ENCODE data around the gene PAIP2. TPM values are rescaled to one million over a fixed set of nuclear protein-coding genes. Genes with fewer than 3 reads are reported as not detected.
"Not testable (repeated sequence)": the region's sequence is repeated elsewhere in the genome, so short reads cannot be mapped to it uniquely, and the experiment has no call there.

Gene PAIP2
- total and polyA plus RNA-seq, 8 donors, result 12.7 to 104 (median 60.2) TPM

DNA sequence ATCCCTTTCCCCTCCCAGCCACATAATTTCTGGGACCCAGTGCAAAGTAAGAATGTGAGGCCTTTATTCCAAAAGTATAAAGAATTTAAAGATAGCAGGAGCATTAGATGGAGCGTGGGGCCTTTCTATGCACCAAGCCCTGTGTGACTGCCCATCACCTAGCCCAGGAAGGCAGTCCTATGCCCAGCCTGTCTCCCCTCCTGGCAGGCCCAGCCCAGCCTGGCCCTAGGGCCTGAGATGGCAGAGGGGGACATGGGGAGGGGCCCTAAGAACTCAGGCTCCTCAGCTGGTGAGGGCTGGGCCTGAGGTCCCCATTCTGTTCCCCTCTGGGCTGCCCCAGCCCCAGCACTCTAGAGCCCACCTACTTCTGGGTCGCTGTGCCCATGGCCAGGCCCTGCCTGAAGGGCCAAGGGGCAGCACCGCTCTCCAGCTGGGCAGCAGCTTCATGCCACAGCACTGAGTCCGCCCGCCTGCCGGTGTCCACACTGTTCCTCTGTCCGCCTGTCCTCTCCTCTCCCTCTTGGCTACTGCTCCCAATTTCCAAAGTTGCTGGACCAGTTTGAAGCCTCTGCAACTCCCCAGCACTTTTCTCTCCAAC is 42.4 kb downstream of the PAIP2 start:
- H3K36me3 ChIP-seq, result no peaks in the 10 kb centered on the region
- no peak for DNase-seq
- TF ChIP-seq EP300 (IDR thresholded peaks at IDR 0.05), result no peak
- TF ChIP-seq POLR2A (IDR thresholded peaks at IDR 0.05), result no peak
- no peak for TF ChIP-seq CTCF (IDR thresholded peaks at IDR 0.05)
- TF ChIP-seq POLR2AphosphoS5 (IDR thresholded peaks at IDR 0.05), result no peak
- peaks cover 31 to 54% (median 41%) of the 10 kb centered on the region in 4 donors for H3K4me1 ChIP-seq
- peak overlapping the region in 3 of 5 donors; percentile 77 to 87 (median 83) for H3K27ac ChIP-seq
- intact Hi-C loops (cut with DNase I; ENCODE audit: low total_unique reads), result no loop called here
- H3K4me3 ChIP-seq, result peak overlapping the region in 1 of 4 donors; percentile 47
- H3K27me3 ChIP-seq, result no peaks in the 10 kb centered on the region
- no peaks in the 10 kb centered on the region for H3K9me3 ChIP-seq
- WGBS, 5 donors, result 48 to 80% (median 63%) methylated on average over 6 to 7 of the region's 7 CpGs

DNA sequence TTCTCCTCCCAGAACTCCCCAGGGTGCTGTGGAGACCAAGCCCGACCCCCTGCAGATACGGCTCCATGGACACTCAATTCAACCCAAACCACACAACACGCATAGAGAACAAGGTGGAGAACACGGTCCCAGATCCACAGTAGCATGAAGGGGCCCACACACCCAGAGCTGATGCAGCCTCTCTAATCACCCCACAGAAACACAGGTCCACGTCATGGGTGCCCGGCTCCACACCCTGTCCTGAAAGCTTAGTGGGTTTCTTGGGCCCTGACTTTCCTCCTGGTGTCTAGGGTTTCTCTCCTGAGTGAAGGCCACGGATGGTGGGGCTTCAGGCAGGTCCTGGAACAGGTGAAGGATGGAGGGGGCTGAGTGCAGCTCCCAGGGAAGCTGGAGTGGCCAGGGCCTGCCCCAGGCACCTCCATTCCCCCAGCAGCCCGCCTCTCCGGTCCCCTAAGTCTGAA is 43.0 kb downstream of the PAIP2 start:
- H3K4me3 ChIP-seq, result peak overlapping the region; percentile 36 to 47 (median 40)
- no peaks in the 10 kb centered on the region for H3K27me3 ChIP-seq
- no peaks in the 10 kb centered on the region for H3K36me3 ChIP-seq
- DNase-seq, result no peak
- peak overlapping the region; percentile 18 to 87 (median 77) for H3K27ac ChIP-seq
- TF ChIP-seq EP300 (IDR thresholded peaks at IDR 0.05) (no peak), POLR2AphosphoS5 (IDR thresholded peaks at IDR 0.05) (no peak), CTCF (IDR thresholded peaks at IDR 0.05) (no peak), POLR2A (IDR thresholded peaks at IDR 0.05) (no peak)
- peaks cover 31 to 54% (median 45%) of the 10 kb centered on the region in 4 donors for H3K4me1 ChIP-seq
- intact Hi-C loops (cut with DNase I; ENCODE audit: low total_unique reads), result no loop called here
- 40 to 69% (median 60%) methylated on average over 9 of the region's 9 CpGs for WGBS, 5 donors
- no peaks in the 10 kb centered on the region for H3K9me3 ChIP-seq

- TF ChIP-seq POLR2AphosphoS5 (IDR thresholded peaks at IDR 0.05), result no peak
- peak in 5 of 7 experiments; percentile 13 to 40 (median 31) for TF ChIP-seq CTCF (IDR thresholded peaks at IDR 0.05)
- Histone ChIP-seq H3K27me3 (no peaks in the 10 kb centered on the region), H3K9me3 (no peaks in the 10 kb centered on the region), H3K36me3 (no peaks in the 10 kb centered on the region), H3K4me3 (peak overlapping the region; percentile 36 to 47 (median 40)), H3K4me1 (peaks cover 31 to 56% (median 46%) of the 10 kb centered on the region in 4 donors), H3K27ac (peak overlapping the region; percentile 23 to 87 (median 77))
- intact Hi-C loops (cut with DNase I; ENCODE audit: low total_unique reads), result no loop called here
- WGBS, 5 donors, result 22 to 29% (median 29%) methylated on average over 8 of the region's 8 CpGs
- peak in 1 of 2 donors; percentile 52 for DNase-seq
Measured at GRCh38 chr5:139385061-139386049, 43.7 kb downstream of the PAIP2 start.

DNA sequence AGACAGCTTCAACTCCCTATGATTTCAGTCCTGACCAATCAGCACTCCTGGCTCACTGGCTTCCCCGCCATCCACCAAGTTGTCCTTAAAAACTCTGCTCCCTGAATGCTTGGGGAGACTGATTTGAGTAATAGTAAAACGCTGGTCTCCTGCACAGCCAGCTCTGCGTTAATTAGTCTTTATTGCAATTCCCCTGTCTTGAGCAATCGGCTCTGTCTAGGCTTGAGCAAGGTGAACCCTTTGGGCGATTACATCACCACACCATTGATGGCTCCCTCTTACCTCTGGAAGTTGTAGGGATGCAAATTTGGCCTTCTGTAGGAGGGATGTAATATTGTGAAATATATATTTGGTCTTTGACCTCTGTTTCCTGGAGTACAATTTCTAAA is 44.4 kb downstream of the PAIP2 start:
- no peaks in the 10 kb centered on the region for H3K27me3 ChIP-seq
- no peak overlapping the region for H3K4me3 ChIP-seq
- intact Hi-C loops (cut with DNase I; ENCODE audit: low total_unique reads), result no loop called here
- peaks cover 37 to 59% (median 50%) of the 10 kb centered on the region in 4 donors for H3K4me1 ChIP-seq
- TF ChIP-seq POLR2AphosphoS5 (IDR thresholded peaks at IDR 0.05), result no peak
- no peak for TF ChIP-seq POLR2A (IDR thresholded peaks at IDR 0.05)
- no peak for TF ChIP-seq EP300 (IDR thresholded peaks at IDR 0.05)
- TF ChIP-seq CTCF (IDR thresholded peaks at IDR 0.05), result no peak
- no peak for DNase-seq
- 85 to 91% (median 87%) methylated on average over 5 of the region's 5 CpGs for WGBS, 5 donors
- H3K36me3 ChIP-seq, result no peaks in the 10 kb centered on the region
- H3K27ac ChIP-seq, result peak overlapping the region in 1 of 5 donors; percentile 83
- no peaks in the 10 kb centered on the region for H3K9me3 ChIP-seq

DNA sequence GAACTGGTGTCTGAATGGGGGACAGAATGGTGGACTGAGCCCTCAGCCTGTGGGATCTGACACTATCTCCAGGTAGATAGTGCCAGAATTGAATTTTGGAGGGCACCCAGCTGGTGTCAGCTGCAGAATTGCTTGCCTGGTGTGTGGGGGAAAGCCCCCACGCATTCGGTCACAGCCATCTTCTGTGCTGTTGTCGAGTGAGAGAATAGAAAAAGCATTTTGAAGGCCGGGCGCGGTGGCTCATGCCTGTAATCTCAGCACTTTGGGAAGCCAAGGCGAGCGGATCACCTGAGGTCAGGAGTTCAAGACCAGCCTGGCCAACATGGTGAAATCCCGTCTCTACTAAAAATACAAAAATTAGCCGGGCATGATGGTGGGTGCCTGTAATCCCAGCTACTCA is 45.3 kb downstream of the PAIP2 start:
- intact Hi-C loops (cut with DNase I; ENCODE audit: low total_unique reads); H3K9me3 ChIP-seq; DNase-seq; H3K27me3 ChIP-seq; H3K27ac ChIP-seq; H3K4me3 ChIP-seq; H3K36me3 ChIP-seq: not testable (repeated sequence)
- 91 to 96% (median 94%) methylated on average over 9 to 10 of the region's 10 CpGs for WGBS, 5 donors
- H3K4me1 ChIP-seq, result peaks cover 43 to 68% (median 59%) of the 10 kb centered on the region in 4 donors
